ENCODE data around the gene RPS2. TPM values are rescaled to one million over a fixed set of nuclear protein-coding genes. Genes with fewer than 3 reads are reported as not detected.
"Not testable (repeated sequence)": the region's sequence is repeated elsewhere in the genome, so short reads cannot be mapped to it uniquely, and the experiment has no call there.

Gene RPS2
- total RNA-seq, 4 donors from 2014 or later, result 982 to 2,205 (median 1,458) TPM

- Histone ChIP-seq H3K27ac (peak overlapping the region; percentile 80 to 95), H3K4me1 (peaks cover 0 to 4% of the 10 kb centered on the region in 2 donors), H3K9me3 (no peaks in the 10 kb centered on the region), H3K36me3 (no peaks in the 10 kb centered on the region), H3K4me3 (peak overlapping the region; percentile 62 to 81), H3K27me3 (no peaks in the 10 kb centered on the region)
- DNase-seq, result no peak
- no peak for TF ChIP-seq POLR2A (IDR thresholded peaks at IDR 0.05)
- TF ChIP-seq, protein P1, sequence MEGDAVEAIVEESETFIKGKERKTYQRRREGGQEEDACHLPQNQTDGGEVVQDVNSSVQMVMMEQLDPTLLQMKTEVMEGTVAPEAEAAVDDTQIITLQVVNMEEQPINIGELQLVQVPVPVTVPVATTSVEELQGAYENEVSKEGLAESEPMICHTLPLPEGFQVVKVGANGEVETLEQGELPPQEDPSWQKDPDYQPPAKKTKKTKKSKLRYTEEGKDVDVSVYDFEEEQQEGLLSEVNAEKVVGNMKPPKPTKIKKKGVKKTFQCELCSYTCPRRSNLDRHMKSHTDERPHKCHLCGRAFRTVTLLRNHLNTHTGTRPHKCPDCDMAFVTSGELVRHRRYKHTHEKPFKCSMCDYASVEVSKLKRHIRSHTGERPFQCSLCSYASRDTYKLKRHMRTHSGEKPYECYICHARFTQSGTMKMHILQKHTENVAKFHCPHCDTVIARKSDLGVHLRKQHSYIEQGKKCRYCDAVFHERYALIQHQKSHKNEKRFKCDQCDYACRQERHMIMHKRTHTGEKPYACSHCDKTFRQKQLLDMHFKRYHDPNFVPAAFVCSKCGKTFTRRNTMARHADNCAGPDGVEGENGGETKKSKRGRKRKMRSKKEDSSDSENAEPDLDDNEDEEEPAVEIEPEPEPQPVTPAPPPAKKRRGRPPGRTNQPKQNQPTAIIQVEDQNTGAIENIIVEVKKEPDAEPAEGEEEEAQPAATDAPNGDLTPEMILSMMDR (IDR thresholded peaks at IDR 0.05), result no peak
- intact Hi-C loops (cut with DNase I; ENCODE audit: low total_unique reads), result no loop called here
Observed at GRCh38 chr16:1965396-1966001, 873 bp upstream of the RPS2 start.

GRCh38 chr16:1963806-1964505 is 670 bp downstream of the RPS2 start:
- TF ChIP-seq POLR2A (IDR thresholded peaks at IDR 0.05), result no peak
- TF ChIP-seq, protein P1 (IDR thresholded peaks at IDR 0.05), result no peak
- Histone ChIP-seq H3K27ac (peak overlapping the region; percentile 80 to 95), H3K36me3 (no peaks in the 10 kb centered on the region), H3K27me3 (no peaks in the 10 kb centered on the region), H3K4me3 (peak overlapping the region; percentile 62 to 81), H3K4me1 (peaks cover 0 to 4% of the 10 kb centered on the region in 2 donors), H3K9me3 (no peaks in the 10 kb centered on the region)
- intact Hi-C loops (cut with DNase I; ENCODE audit: low total_unique reads), result no loop called here
- DNase-seq, result no peak

DNA sequence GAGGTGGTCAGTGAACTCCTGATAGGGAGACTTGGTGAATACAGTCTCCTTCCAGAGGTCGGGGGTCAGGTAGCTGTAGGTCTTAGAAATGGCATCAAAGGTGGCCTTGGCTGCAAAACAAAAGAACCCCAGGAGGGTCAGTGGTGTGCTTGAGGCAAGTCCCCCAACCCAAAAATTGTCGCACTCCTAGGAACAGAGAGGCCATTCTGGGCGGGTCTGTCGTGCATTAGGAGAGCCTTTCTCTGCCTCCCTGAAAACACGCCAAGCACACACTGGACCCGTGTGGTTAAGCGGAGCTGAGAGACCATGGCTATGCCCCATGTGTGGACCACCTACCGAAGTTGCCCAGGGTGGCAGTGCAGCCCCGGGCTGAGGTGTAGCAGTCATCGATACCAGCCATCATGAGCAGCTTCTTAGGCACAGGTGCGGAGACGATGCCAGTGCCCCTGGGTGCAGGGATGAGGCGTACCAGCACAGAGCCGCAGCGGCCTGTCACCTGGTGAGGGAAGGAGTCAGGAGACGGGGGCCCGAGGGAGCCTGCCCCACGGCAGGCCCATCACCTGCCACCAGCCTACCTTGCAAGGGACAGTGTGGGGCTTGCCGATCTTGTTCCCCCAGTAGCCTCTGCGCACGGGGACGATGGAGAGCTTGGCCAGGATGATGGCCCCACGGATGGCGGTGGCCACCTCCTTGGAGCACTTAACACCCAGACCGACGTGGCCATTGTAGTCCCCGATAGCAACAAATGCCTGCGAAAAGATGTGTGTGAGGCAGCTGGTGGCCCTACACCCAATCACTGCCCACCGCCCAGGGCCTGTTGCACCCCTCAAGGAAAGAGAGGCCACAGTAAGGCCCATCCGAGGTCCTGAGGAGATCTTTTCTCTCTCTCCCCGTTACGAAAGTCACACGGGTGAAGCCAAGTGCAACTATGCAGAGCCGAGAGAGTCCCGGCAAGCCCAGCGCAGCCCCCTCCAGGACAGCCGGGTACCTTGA is 2.2 kb downstream of the RPS2 start:
- DNase-seq; H3K9me3 ChIP-seq; intact Hi-C loops (cut with DNase I; ENCODE audit: low total_unique reads); H3K36me3 ChIP-seq; H3K4me1 ChIP-seq; H3K27me3 ChIP-seq; H3K4me3 ChIP-seq; H3K27ac ChIP-seq: not testable (repeated sequence)

- no peak for DNase-seq
- intact Hi-C loops (cut with DNase I; ENCODE audit: low total_unique reads), result no loop called here
- H3K9me3 ChIP-seq, result no peaks in the 10 kb centered on the region
- H3K4me1 ChIP-seq, result peaks cover 0 to 4% of the 10 kb centered on the region in 2 donors
- no peak overlapping the region for H3K4me3 ChIP-seq
- H3K27me3 ChIP-seq, result no peaks in the 10 kb centered on the region
- H3K36me3 ChIP-seq, result no peaks in the 10 kb centered on the region
- no peak overlapping the region for H3K27ac ChIP-seq
- TF ChIP-seq, protein P1 (IDR thresholded peaks at IDR 0.05), result no peak
- TF ChIP-seq POLR2A (IDR thresholded peaks at IDR 0.05), result no peak
Observed at GRCh38 chr16:1961651-1962067, 3.0 kb downstream of the RPS2 start.

- H3K27ac ChIP-seq, result no peak overlapping the region
- H3K4me1 ChIP-seq, result peaks cover 0 to 4% of the 10 kb centered on the region in 2 donors
- H3K4me3 ChIP-seq, result no peak overlapping the region
- H3K9me3 ChIP-seq, result no peaks in the 10 kb centered on the region
- H3K27me3 ChIP-seq, result no peaks in the 10 kb centered on the region
- TF ChIP-seq, protein P1 (IDR thresholded peaks at IDR 0.05), result no peak
- no peak for TF ChIP-seq POLR2A (IDR thresholded peaks at IDR 0.05)
- no peaks in the 10 kb centered on the region for H3K36me3 ChIP-seq
- intact Hi-C loops (cut with DNase I; ENCODE audit: low total_unique reads), result no loop called here
- no peak for DNase-seq
Observed at GRCh38 chr16:1960665-1961630, 3.7 kb downstream of the RPS2 start.

Measured in uterus (tissue), 4 donors.